Ectodermal cell (in vitro differentiated cells): Measurements from ENCODE around the gene GATAD1.

Experiments used
- H3K27ac ChIP-seq: 2 replicates; pipeline ENCODE4 v1.7.0; 2013; ENCODE audit warnings: mild to moderate bottlenecking, low read depth, low read length; ENCODE audit not compliant: insufficient read depth, poor library complexity, severe bottlenecking
- H3K27me3 ChIP-seq: 2 replicates; pipeline ENCODE4 v1.7.0; 2013; ENCODE audit warnings: mild to moderate bottlenecking, low read length; ENCODE audit not compliant: insufficient read depth, control insufficient read depth, poor library complexity, severe bottlenecking
- H3K36me3 ChIP-seq: one replicate; pipeline ENCODE4 v1.7.0; 2013; ENCODE audit warnings: low read length; ENCODE audit not compliant: control insufficient read depth, insufficient read depth
- H3K4me1 ChIP-seq: one replicate; pipeline ENCODE4 v1.7.0; 2013; ENCODE audit warnings: low read length; ENCODE audit not compliant: control insufficient read depth, insufficient read depth
- H3K4me3 ChIP-seq: 2 replicates; pipeline ENCODE4 v1.7.0; 2013; ENCODE audit warnings: low read depth, low read length, control low read depth; ENCODE audit not compliant: insufficient read depth
- H3K9me3 ChIP-seq: 2 replicates; pipeline ENCODE4 v1.7.0; 2013; ENCODE audit warnings: mild to moderate bottlenecking, low read length, moderate library complexity; ENCODE audit not compliant: control insufficient read depth
- WGBS, 2 experiments: methylation state at CpG; one replicate each; pipeline ENCODE4 v1.1.7; 2013; ENCODE audit warnings: missing lambda C conversion rate in 2 of 2; 5-methylcytosine and 5-hydroxymethylcytosine counted together

Gene GATAD1

DNA sequence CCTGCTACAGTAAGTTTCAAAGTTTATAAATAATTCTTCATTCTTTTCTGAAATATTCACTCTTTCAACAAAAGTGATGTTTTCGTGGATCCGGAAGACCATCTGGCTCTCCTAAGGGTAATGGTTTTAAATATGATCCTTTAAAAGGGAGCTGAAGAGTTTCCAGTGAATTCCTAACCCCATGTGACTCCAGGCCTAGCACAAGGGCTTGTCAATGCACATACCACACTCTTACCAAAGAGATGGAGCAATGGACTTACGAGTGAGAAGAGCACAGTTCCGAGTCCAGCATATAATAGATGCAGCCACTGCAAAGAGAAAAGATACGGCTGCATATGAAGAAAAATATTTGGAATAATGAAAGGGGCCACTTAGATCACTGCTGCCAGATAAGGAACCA is 32.1 kb upstream of the GATAD1 start:
- H3K9me3 ChIP-seq = no peaks in the 10 kb centered on the region
- no peaks in the 10 kb centered on the region for H3K4me1 ChIP-seq
- no peak overlapping the region for H3K4me3 ChIP-seq
- no peaks in the 10 kb centered on the region for H3K36me3 ChIP-seq
- 95 to 98% methylated on average over 3 to 5 of the region's 5 CpGs for WGBS, 2 experiments
- no peak overlapping the region for H3K27ac ChIP-seq
- H3K27me3 ChIP-seq = no peaks in the 10 kb centered on the region

DNA sequence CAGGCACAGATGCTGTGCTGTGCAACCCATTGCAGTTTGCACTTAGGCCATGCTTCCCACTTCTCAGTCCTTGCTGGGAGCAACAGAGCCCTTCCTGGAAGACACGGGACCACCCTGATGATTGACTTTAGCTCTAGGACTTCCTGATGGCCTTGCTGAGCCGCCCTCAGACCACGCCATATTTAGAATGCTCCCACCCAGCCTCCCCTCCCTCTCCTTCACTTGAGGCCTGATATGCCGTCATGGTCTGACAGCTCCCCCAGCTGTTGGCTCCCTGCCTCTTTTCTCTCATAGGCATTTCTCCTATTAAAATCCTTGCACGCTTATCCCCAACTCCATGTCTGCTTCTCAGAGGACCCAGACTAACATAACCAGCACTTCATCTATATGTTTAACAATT is 29.4 kb upstream of the GATAD1 start:
- Histone ChIP-seq H3K36me3 (no peaks in the 10 kb centered on the region), H3K4me1 (no peaks in the 10 kb centered on the region), H3K9me3 (no peaks in the 10 kb centered on the region), H3K27ac (no peak overlapping the region), H3K4me3 (no peak overlapping the region), H3K27me3 (no peaks in the 10 kb centered on the region)
- WGBS, 2 experiments = 78 to 83% methylated on average over 5 of the region's 5 CpGs

DNA sequence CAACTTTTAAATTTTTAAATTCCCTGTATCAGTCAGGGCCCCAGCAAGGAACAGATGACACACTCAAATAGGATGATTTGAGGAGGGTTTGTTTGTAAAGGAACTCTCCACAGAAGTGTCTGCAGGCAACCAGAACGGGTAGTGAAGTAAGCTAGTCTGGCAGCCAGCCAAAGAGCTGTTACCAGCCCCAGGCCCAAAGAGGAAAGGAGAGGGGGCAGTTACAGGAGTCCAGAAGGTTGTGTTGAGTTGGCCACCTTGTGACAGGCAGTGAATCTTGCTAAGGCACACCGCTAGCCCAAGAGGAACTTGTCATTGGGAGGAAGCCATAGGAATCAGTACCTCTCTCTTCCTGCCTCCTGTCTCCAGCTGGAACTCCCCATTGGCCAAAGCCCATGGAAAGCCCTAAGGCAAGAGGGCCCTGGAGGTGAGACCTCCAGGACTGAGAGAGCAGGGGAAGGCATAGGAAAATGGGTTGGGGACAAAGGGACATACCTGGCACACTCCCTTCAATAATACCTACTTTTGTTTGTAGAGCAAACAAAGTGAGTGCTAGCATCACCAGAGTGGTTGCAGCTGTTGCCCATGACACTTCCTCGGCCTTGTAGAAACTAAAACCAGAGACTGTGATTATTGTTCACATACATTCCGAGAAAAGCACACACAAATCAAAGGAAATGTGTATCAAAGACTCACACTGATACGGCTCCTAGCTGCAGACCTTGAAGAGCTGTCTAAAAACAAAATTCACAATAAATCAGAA is 25.4 kb upstream of the GATAD1 start:
- H3K4me3 ChIP-seq = no peak overlapping the region
- H3K9me3 ChIP-seq = no peaks in the 10 kb centered on the region
- no peaks in the 10 kb centered on the region for H3K4me1 ChIP-seq
- no peak overlapping the region for H3K27ac ChIP-seq
- no peaks in the 10 kb centered on the region for H3K27me3 ChIP-seq
- WGBS, 2 experiments = 86 to 88% methylated on average over 5 of the region's 5 CpGs
- H3K36me3 ChIP-seq = no peaks in the 10 kb centered on the region

DNA sequence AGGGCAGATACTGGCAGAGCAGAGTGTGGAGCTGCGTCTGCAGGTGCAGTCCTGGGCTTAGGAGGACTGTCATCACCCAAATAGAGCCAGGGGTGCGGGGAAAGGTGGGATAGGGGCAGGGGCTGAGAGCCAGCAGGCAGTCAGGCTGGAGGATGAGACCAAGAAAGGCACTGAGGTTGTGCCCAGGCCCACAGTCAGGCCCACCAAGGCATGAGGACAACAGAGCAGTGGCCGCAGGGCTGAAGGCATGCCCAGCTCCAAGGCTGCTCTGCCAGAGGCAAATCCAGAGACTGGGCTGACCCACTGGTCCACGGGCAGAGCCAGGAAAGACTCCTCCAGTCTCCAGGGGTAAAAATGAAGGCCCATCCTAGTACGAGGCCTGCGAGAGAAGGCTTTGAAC is 24.4 kb upstream of the GATAD1 start:
- Histone ChIP-seq H3K9me3 (no peaks in the 10 kb centered on the region), H3K27me3 (no peaks in the 10 kb centered on the region), H3K4me3 (no peak overlapping the region), H3K36me3 (no peaks in the 10 kb centered on the region), H3K4me1 (no peaks in the 10 kb centered on the region), H3K27ac (no peak overlapping the region)
- 94 to 95% methylated on average over 6 of the region's 6 CpGs for WGBS, 2 experiments

DNA sequence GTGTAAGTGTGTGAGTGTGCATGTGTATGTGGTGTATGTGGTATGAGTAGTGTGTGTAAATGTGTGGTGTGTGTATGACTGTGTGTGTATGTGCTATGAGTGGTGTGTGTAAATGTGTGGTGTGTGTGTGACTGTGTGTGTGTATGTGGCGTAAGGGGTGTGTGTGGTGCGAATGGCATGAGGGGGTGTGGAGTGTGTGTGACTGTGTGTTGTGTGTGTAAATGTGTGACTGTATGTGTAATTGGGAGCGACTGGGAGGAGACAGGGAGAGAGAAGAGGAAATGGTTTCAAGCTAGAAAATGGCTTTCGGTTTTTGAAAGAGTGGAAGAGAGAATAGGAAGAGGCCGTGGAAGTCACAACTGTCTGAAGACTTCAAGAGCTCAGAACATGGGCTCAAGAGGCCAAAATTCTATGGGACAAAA is 23.6 kb upstream of the GATAD1 start:
- H3K27me3 ChIP-seq = no peaks in the 10 kb centered on the region
- no peak overlapping the region for H3K4me3 ChIP-seq
- no peaks in the 10 kb centered on the region for H3K9me3 ChIP-seq
- WGBS, 2 experiments = 87 to 90% methylated on average over 5 of the region's 5 CpGs
- no peaks in the 10 kb centered on the region for H3K4me1 ChIP-seq
- no peaks in the 10 kb centered on the region for H3K36me3 ChIP-seq
- H3K27ac ChIP-seq = no peak overlapping the region

DNA sequence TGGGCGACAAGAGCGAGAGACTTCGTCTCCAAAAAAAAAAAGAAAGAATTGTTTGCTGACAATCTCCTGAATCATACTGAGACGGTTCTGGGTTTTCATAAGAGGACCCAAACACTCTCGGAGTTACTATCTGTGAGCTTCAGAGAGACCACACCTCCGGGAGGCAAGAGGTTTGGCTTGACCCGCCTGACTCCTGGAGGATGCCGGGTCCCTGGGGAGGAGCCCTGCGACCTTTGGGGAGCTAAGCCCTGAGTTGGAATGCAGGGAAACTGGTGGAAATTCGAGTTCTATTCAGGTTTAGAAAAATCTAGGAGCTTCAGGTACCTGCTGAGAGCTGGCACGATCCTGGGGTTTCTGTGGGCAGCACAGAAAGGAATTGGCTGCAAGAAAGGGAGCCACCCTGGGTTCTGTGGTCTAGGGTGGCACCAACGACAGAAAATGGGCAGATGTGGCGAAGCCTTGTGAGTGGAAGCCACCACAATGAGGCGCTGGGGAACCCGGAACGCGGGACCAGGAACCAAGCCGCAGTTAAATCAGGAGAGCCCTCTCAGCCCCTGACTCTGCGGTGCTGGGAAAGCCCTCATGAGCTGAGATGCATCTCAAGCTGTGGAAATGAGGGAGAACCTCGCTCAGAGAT is 21.9 kb upstream of the GATAD1 start:
- 84 to 86% methylated on average over 19 to 20 of the region's 20 CpGs for WGBS, 2 experiments
- no peaks in the 10 kb centered on the region for H3K4me1 ChIP-seq
- H3K9me3 ChIP-seq = no peaks in the 10 kb centered on the region

DNA sequence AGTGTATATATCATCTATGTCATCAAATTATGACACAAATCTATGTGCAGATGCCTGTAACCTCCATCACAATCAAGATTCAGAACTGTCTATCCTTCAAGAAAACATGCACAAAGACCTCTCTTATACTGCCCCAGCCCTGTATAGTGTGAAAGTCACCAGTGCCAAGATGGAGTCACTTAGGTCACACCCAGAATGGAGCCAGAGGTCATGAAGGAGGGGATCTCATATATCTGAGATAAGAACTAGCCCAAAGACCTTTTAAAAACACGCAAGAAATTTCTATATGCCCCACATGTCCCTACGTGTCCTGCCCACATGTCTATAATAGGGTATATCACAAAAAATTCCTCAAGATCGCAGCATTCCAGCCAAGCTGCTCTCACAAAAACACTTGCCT is 20.1 kb upstream of the GATAD1 start:
- WGBS, 2 experiments = 82 to 97% methylated on average over 3 of the region's 3 CpGs
- H3K4me1 ChIP-seq = no peaks in the 10 kb centered on the region
- H3K4me3 ChIP-seq = no peak overlapping the region
- H3K27ac ChIP-seq = no peak overlapping the region
- H3K27me3 ChIP-seq = no peaks in the 10 kb centered on the region
- H3K36me3 ChIP-seq = no peaks in the 10 kb centered on the region
- H3K9me3 ChIP-seq = no peaks in the 10 kb centered on the region

More for the DNA sequence above, 21.9 kb upstream of the GATAD1 start:
- Histone ChIP-seq H3K36me3 (no peaks in the 10 kb centered on the region), H3K4me3 (no peak overlapping the region), H3K27ac (no peak overlapping the region), H3K27me3 (no peaks in the 10 kb centered on the region)

DNA sequence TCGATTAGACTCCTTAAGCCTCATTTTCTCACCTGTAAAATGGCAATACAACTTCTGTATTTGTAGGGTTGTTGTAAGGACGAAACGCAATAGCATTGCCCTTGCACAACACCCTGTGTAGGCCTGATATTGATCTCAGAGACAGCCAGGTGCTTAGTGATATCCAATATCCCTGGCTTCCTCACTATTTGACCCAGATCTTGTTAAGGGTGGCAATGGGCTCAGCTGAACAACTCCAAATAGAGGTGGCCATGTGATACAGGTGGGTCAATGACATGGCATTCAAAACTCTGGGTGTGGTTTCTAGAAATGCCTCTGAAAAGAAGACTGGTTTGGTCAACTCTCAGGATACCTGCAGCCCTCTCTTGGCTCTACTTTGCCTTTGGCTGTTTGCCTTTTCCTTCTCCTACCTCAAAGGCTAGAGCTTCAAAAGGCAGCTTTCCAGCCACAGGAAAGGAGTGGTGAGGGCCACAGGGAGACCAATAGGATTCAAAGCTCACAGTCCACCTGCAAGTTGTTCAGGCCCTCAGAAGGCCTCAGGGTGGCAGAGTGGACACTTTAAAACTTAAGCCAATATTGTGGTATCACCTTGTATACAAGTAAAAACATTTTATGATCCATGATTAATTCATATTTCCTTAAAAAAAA is 14.9 kb upstream of the GATAD1 start:
- 95 to 97% methylated on average over 3 of the region's 3 CpGs for WGBS, 2 experiments
- Histone ChIP-seq H3K4me1 (no peaks in the 10 kb centered on the region), H3K4me3 (no peak overlapping the region), H3K36me3 (no peaks in the 10 kb centered on the region), H3K9me3 (no peaks in the 10 kb centered on the region), H3K27ac (no peak overlapping the region), H3K27me3 (no peaks in the 10 kb centered on the region)

DNA sequence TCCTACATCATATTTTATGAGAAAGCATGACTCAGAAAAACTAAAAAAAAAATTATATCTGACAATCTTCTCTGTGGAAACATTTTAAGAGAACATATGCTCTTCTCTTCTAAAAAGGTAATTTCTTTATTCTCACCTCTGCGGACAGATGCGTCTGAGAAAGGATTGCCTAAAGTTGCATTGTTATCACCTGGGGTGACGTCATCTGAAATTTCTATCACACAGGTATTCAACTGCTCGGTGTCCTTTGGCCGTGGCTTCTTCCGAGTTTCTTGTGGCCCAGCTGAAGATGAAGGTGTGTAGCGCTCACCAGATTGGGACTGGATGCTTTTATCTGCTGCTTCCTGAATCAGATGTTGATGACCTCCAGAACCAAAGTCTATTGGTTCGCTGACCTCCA is 14.3 kb upstream of the GATAD1 start:
- 95 to 96% methylated on average over 8 of the region's 8 CpGs for WGBS, 2 experiments
- H3K4me3 ChIP-seq = no peak overlapping the region

DNA sequence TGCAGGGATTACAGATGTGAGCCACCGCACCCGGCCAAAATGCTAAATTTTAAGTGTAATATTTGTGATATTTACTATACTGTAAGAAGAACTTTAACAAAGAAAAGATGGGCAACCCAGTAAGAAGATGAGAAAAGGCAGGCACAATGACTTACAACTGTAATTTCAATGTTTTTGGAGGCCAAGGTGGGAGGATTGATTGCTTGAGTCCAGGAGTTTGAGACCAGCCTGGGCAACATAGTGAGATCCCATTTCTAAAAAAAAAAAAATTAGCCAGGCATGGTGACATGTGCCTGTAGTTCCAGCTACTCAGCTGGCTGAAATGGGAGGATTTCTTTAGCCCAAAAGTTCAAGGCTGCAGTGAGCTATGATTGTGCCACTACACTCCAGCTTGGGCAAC is 11.7 kb upstream of the GATAD1 start:
- Histone ChIP-seq H3K4me1 (no peaks in the 10 kb centered on the region), H3K36me3 (no peaks in the 10 kb centered on the region), H3K27me3 (no peaks in the 10 kb centered on the region), H3K27ac (no peak overlapping the region), H3K9me3 (no peaks in the 10 kb centered on the region), H3K4me3 (no peak overlapping the region)
- 94 to 100% methylated on average over 2 of the region's 2 CpGs for WGBS, 2 experiments

More for the DNA sequence above, 14.3 kb upstream of the GATAD1 start:
- no peak overlapping the region for H3K27ac ChIP-seq
- no peaks in the 10 kb centered on the region for H3K4me1 ChIP-seq
- H3K36me3 ChIP-seq = no peaks in the 10 kb centered on the region
- H3K27me3 ChIP-seq = no peaks in the 10 kb centered on the region
- no peaks in the 10 kb centered on the region for H3K9me3 ChIP-seq
